H1 (cell line): Measurements from ENCODE around the gene CCER1. TPM values are rescaled to one million over a fixed set of nuclear protein-coding genes. Genes with fewer than 3 reads are reported as not detected.

Source experiments
- ATF2 ChIP-seq: IDR thresholded peaks from 2 replicates; pipeline ENCODE4 v1.6.1; 2012; ENCODE audit warnings: low read length, inconsistent platforms
- CBX5 ChIP-seq: fragments of 300-800, 300-1000 bp; sonication (generic); IDR thresholded peaks from 2 replicates; pipeline ENCODE4 v1.7.1; 2016; ENCODE audit warnings: antibody characterized with exemption, low read length, low read depth
- CHD7 ChIP-seq: fragments of 300-600 bp; sonication (generic); IDR thresholded peaks from 2 replicates; pipeline ENCODE4 v1.7.1; 2012; ENCODE audit warnings: low read length, moderate library complexity, mild to moderate bottlenecking, inconsistent platforms; ENCODE audit not compliant: insufficient replicate concordance
- TAF1 ChIP-seq: IDR thresholded peaks from 2 replicates; pipeline ENCODE4 v1.6.1; 2011; ENCODE audit warnings: mild to moderate bottlenecking, low read depth, low read length
- polyA plus RNA-seq, 7 experiments: library from polyadenylated mRNA; depleted of rRNA in 3 of 7; stranded (reverse) in 5 of 7; unstranded in 2 of 7; fragments of >200 nt in 5 of 7; fragments of 200-250 nt in 2 of 7; gene quantifications; 1 replicate in 5 of 7; 2 replicates in 1 of 7; 4 replicates in 1 of 7; pipeline versions ENCODE4 v1.2.1 to v1.2.3, GENCODE V29; 2011 to 2013; ENCODE audit warnings: missing spikeins in 2 of 7, mixed read lengths in 2 of 7
- total RNA-seq: library from RNA; stranded (reverse); fragmentation: NEBNext Ultra II Directional; extraction: Animal tissue kit (Norgen Biotek cat#: 25700); gene quantifications from 2 replicates; pipeline ENCODE4 v1.2.1, GENCODE V29; 2021

Gene CCER1
- total and polyA plus RNA-seq, 2 of the 8 experiments (the other 6 are each of a cell fraction or from before 2014, with no cell fraction given), result not detected

- no peak for TF ChIP-seq ATF2
- no peak for TF ChIP-seq CBX5
- TF ChIP-seq CHD7, result no peak
- no peak for TF ChIP-seq TAF1
- TF ChIP-seq, all 59 proteins: peak for 0
Measured at GRCh38 chr12:90958347-90958746, 3.4 kb upstream of the CCER1 start (continued).
